H1 (cell line): Measurements from ENCODE around the gene C12orf75. TPM values are rescaled to one million over a fixed set of nuclear protein-coding genes. Genes with fewer than 3 reads are reported as not detected.

Experiments used
- ASH2L ChIP-seq: fragments of 200-600, 300-600 bp; sonication (generic); IDR thresholded peaks from one replicate; pipeline ENCODE4 v1.7.1; 2017; ENCODE audit warnings: low read length
- CBX5 ChIP-seq: fragments of 300-800, 300-1000 bp; sonication (generic); IDR thresholded peaks from 2 replicates; pipeline ENCODE4 v1.7.1; 2016; ENCODE audit warnings: antibody characterized with exemption, low read length, low read depth
- GTF2F1 ChIP-seq: IDR thresholded peaks from 2 replicates; pipeline ENCODE4 v1.6.1; 2012; ENCODE audit warnings: low read depth, low read length, improper control_type of control experiment, borderline replicate concordance
- KDM5A ChIP-seq: fragments of 200-600 bp; IDR thresholded peaks from 2 replicates; pipeline ENCODE4 v1.7.1; 2012; ENCODE audit warnings: mild to moderate bottlenecking, low read length, inconsistent platforms, mixed read lengths
- TEAD4 ChIP-seq: IDR thresholded peaks from 2 replicates; pipeline ENCODE4 v1.6.1; 2012; ENCODE audit warnings: low read depth, low read length, inconsistent platforms, mixed read lengths
- polyA plus RNA-seq, 7 experiments: library from polyadenylated mRNA; depleted of rRNA in 3 of 7; stranded (reverse) in 5 of 7; unstranded in 2 of 7; fragments of >200 nt in 5 of 7; fragments of 200-250 nt in 2 of 7; gene quantifications; 1 replicate in 5 of 7; 2 replicates in 1 of 7; 4 replicates in 1 of 7; pipeline versions ENCODE4 v1.2.1 to v1.2.3, GENCODE V29; 2011 to 2013; ENCODE audit warnings: missing spikeins in 2 of 7, mixed read lengths in 2 of 7
- total RNA-seq: library from RNA; stranded (reverse); fragmentation: NEBNext Ultra II Directional; extraction: Animal tissue kit (Norgen Biotek cat#: 25700); gene quantifications from 2 replicates; pipeline ENCODE4 v1.2.1, GENCODE V29; 2021

The C12orf75 gene
- total and polyA plus RNA-seq, 2 of the 8 experiments (the other 6 are each of a cell fraction or from before 2014, with no cell fraction given) = 26.4 to 41.2 TPM

DNA sequence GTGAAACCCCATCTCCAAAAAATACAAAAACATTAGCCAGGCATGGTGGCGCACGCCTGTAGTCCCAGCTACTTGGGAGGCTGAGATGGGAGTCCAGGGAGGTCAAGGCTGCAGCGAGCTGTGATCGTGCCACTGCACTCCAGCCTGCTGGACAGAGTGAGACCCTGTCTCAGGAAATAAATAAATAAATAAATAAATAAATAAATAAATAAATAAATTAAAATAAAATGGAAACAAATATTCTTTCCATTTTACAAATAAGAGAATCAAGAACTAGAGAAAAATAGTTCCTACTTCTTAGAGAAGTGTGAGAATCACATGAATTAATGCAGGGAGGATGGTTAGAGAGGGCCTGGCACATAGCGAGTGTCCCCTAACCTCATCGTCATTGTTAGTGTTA lies 53.7 kb downstream of the C12orf75 start (continued):
- TF ChIP-seq GTF2F1 (no peak), ASH2L (no peak), KDM5A (no peak), CBX5 (no peak), TEAD4 (no peak)
